LHCN-M2 (cell line): Measurements from ENCODE around the gene NXPH3. TPM values are rescaled to one million over a fixed set of nuclear protein-coding genes. Genes with fewer than 3 reads are reported as not detected.
A peak's percentile ranks its signal among the peaks of the same experiment; 100 is the strongest.
"Not testable (repeated sequence)": the region's sequence is repeated elsewhere in the genome, so short reads cannot be mapped to it uniquely, and the experiment has no call there.

Source experiments
- DNase-seq: peaks from one replicate; pipeline ENCODE4 v3.0.0-alpha.2; 2012; ENCODE audit warnings: low read depth
- polyA plus RNA-seq: library from polyadenylated mRNA; unstranded; fragments of >200 nt; gene quantifications from one replicate; pipeline ENCODE4 v1.2.1, GENCODE V29; 2012; ENCODE audit warnings: missing spikeins
- total RNA-seq: library from RNA; depleted of rRNA; stranded (reverse); fragments of >200 nt; gene quantifications from 2 replicates; pipeline ENCODE4 v1.2.3, GENCODE V29; 2014; rRNA removed

NXPH3 gene
- 0.06 and 0.19 TPM in 2 replicates for total RNA-seq
- 0.17 TPM for polyA plus RNA-seq

DNA sequence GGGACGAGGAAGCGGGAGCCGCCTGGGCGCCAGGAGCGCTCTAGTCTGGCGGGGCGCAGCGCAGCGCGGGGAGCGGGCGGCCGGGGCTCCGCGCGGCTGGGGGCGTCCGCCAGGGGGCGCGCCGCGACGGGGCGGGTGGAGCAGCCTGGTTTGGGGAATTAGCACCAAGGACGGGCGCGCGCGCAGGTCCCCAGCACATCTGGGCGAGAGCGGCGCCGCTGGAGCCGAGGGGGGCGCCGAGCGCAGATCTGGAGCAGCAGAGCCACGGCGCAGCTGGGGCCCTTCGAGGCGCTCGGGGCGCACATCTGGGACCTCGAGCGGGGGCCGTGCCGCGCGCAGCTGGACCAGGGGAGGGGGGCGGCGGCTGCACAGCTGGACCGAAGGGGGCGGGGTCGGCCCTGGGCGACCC, at the start of gene NXPH3:
TSS of gene NXPH3 (plus strand) at position 193 of the 409 bp plus-strand sequence. CDS start 349 bp downstream, outside the sequence.
- no peak for DNase-seq

- DNase-seq = no peak
Observed at GRCh38 chr17:49527927-49528651, 47.6 kb upstream of the NXPH3 start.

DNA sequence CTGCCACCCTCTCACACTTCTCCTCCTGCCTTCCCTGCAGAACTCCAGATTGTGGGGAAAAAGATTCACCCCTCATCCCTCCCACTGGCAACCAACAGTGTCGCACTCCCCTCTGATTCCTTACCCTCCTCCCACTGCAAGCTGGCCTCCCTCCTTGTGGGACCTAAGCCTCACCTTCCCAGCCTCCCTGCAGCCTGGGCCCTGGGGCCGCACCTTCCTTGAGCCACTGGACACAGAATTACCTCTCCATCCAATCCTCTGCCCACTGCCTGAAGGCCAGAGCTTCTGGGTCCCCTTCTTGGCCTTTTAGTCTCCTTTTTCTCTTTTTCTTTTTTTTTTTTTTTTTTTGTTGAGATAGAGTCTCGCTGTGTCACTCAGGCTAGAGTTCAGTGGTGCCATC, 46.7 kb upstream of the NXPH3 start:
- DNase-seq = no peak

DNA sequence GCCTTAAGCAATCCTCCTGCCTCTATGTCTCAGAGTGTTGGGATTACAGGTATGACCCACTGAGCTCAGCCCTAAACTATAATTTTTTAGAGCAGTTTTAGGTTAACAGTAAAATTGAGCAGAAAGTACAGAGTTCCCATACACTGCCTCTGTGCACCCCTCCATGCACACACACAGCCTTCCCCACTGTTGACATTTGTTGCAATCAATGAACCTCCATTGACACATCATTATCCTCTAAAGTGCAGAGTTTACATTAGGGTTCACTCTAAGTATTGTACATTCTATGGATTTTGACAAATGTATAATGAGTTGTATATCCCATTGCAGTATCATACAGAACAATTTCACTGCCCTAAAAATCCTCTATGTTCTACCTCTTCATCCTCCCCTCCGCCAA, 45.6 kb upstream of the NXPH3 start:
- DNase-seq = no peak

DNA sequence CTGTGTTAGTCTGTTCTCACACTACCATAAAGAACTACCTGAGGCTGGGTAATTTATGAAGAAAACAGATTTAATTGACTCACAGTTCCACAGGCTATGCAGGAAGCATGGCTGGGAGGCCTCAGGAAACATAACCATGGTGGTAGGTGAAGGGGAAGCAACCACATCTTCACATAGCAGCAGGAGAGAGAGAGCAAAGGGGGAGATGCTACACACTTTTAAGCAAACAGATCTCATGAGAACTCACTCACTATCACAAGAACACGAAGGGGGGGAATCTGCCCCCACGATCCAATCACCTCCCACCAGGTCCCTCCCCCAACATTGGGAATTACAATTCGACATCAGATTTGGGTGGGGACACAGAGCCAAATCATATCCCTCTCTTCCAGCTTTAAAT, 31.8 kb upstream of the NXPH3 start:
- DNase-seq = no peak

- no peak for DNase-seq
Observed at GRCh38 chr17:49545007-49545660, 30.5 kb upstream of the NXPH3 start.

GRCh38 chr17:49545806-49546545, 29.7 kb upstream of the NXPH3 start:
- DNase-seq = no peak

GRCh38 chr17:49546546-49547535, 28.8 kb upstream of the NXPH3 start:
- DNase-seq = no peak

GRCh38 chr17:49547566-49547965, 28.1 kb upstream of the NXPH3 start:
- DNase-seq = no peak

DNA sequence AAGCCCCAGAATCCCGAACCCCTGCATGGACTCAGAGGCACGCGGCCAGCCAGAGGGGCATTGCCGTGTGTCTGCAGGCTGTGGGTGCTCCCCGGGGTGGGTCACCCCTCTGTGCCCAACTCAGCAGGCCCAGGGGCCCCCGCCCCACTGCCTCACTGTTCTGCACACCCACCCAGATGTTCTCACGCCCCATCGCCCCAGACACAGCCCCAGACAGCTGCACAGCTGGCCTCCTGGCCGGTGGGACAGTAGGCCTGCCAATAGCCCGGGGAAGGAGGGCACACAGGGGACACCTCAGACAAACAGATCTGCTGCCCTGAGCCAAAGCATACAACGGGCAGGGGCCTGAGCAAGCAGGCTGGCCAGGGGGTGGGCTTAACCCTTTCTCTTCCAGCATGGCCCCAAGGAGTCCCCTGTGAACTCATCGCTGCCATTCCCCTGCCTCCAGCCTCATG, 27.6 kb upstream of the NXPH3 start:
- DNase-seq = no peak

DNA sequence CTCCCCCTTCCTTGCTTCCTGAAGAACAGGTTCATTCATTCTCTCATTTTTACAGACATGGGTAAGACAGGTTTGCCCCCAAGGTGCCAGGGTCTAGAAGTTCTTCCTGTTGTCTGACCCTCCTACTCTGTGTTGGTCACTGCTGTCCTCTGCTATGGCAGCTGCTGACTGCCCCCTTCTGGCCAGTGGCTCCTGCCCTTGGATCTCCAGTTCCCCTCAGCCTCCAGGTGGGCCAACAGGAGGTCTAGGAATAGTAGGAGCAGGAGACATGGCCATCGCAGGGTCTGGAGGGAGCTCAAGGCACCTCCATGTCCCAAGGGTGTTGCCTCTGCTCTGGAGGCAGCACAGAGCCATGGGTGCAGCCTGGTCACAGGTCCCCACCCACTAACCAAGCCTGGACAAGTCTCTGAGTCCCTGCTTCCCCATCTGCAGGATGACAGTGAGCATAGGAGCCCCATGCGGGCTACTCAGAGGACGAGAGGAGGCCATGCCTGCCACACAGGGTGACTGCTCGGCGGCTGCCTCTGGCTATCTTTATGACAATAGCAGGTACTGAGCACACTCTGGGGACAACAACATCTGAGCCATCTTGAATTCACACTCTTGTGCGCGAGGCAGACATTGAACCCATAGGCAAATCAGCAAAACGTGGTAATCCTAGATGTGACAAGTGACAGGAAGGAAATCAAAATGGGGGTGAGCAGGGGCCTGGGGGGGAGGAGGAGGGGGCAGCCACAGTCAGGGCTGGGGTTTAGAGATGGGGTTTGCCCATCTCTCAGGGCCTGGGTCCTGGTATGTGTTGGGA, 27.0 kb upstream of the NXPH3 start:
- DNase-seq = peak; percentile 19

- DNase-seq = no peak
Observed at GRCh38 chr17:49549311-49549605, 26.4 kb upstream of the NXPH3 start.

- DNase-seq = no peak
Observed at GRCh38 chr17:49549691-49550678, 25.7 kb upstream of the NXPH3 start.

GRCh38 chr17:49550764-49551163, 24.9 kb upstream of the NXPH3 start:
- DNase-seq = not testable (repeated sequence)

GRCh38 chr17:49551221-49552069, 24.2 kb upstream of the NXPH3 start:
- DNase-seq = no peak

- DNase-seq = no peak
Observed at GRCh38 chr17:49552070-49552751, 23.5 kb upstream of the NXPH3 start.

DNA sequence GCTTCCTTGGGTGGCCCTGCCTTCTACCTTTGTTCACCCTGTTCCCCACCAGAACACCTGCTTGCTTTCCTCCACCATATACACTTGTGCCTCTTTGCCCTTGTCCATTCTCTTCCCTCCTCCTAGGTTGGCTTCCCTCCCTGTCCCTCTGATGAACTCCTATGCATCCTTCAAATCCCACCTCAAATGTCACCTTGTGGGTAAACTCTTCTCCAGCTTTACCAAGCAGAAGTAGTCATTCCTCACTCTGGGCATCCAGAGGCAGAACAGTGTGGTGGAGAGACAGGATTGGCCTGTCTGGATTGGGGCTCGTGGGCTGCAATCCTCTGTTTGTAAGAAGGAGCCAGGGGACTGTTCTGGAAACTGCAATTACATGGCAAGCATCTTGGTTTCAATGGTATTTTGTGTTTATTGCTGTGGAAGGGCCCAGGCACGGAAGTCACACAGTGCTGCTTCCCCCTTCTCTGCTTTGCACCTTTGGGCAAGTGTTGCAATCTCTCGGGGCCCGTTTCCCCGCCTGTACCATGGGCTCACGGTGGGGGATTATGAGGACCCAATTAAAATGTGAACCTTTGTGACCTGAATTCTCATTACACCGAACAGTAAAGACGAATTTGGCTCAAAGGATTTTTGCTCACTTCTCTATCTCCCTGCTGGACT, 21.9 kb upstream of the NXPH3 start:
- DNase-seq = no peak
